IPS-18c (cell line): ENCODE measurements around the gene ZFTA.
"Not testable (repeated sequence)": the region's sequence is repeated elsewhere in the genome, so short reads cannot be mapped to it uniquely, and the experiment has no call there.

ENCODE experiments used
- H3K4me3 ChIP-seq: 2 replicates; pipeline ENCODE4 v1.7.0; 2013; ENCODE audit warnings: low read depth, mild to moderate bottlenecking, low read length, moderate library complexity; ENCODE audit not compliant: insufficient read depth
- H3K9me3 ChIP-seq: one replicate; pipeline ENCODE4 v1.6.1; 2013; ENCODE audit warnings: mild to moderate bottlenecking, low read length, moderate library complexity; ENCODE audit not compliant: control insufficient read depth, insufficient read depth

The ZFTA gene

GRCh38 chr11:63768237-63769041, at the start of gene ZFTA:
TSS of gene ZFTA (minus strand) at chr11:63768775. CDS start at chr11:63768622, 153 bp downstream.
- H3K4me3 ChIP-seq = peak within 1 kb of the TSS; percentile 97
- H3K9me3 ChIP-seq = no peaks in the 10 kb centered on the region

- Histone ChIP-seq H3K4me3 (no peak overlapping the region), H3K9me3 (no peaks in the 10 kb centered on the region)
These were observed 49.4 kb upstream of the ZFTA start for GRCh38 chr11:63817758-63818498.

DNA sequence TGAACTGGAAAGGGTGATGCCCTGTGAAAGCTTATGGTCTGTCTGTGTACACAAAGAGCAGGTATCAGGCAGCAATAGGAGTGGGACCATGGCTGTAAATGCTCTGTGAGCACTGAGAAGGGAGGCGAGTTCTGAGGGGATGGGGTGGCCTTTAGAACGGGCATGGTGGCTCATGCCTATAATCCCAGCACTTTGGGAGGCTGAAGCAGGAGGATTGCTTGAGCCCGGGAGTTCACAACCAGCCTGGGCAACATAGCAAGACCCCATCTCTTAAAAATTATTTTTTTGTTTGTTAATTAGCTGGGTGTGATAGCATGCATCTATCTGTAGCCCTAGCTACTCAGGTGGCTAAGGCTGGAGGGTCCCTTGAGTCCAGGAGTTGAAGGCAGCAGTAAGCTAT, 48.2 kb upstream of the ZFTA start:
- Histone ChIP-seq H3K9me3 (no peaks in the 10 kb centered on the region), H3K4me3 (no peak overlapping the region)

DNA sequence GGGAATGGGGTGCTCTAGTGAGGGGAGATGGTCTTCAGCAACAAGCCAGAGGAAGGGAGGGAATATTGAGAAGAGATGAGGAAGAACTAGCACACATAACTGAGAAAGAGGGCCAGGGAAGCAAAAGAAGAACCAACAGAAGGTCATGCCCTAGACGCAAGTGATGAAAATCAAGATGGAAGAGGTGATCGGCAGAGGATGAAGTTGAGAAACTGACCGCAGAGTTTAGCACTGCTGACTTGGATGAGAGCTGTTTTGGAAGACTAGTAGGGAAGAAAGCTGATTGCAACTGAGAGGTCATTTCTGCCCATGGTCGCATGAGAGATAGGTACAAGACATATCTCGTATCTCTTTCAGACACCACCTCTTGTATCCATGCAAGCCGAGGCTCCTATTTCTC, 47.6 kb upstream of the ZFTA start:
- Histone ChIP-seq H3K9me3 (no peaks in the 10 kb centered on the region), H3K4me3 (no peak overlapping the region)

GRCh38 chr11:63814383-63814736, 45.8 kb upstream of the ZFTA start:
- Histone ChIP-seq H3K4me3 (peak overlapping the region; percentile 94), H3K9me3 (no peaks in the 10 kb centered on the region)

- Histone ChIP-seq H3K9me3 (no peaks in the 10 kb centered on the region), H3K4me3 (peak overlapping the region; percentile 94)
These were observed 45.2 kb upstream of the ZFTA start for GRCh38 chr11:63813563-63814382.

GRCh38 chr11:63813035-63813562, 44.5 kb upstream of the ZFTA start, which contains the start of gene SPINDOC:
TSS of gene SPINDOC (plus strand) at chr11:63813456. CDS start at chr11:63813687, 231 bp downstream.
- H3K9me3 ChIP-seq = no peaks in the 10 kb centered on the region
- peak within 1 kb of the TSS; percentile 94 for H3K4me3 ChIP-seq

GRCh38 chr11:63811522-63811921, 42.9 kb upstream of the ZFTA start:
- Histone ChIP-seq H3K9me3 (no peaks in the 10 kb centered on the region), H3K4me3 (no peak overlapping the region)

DNA sequence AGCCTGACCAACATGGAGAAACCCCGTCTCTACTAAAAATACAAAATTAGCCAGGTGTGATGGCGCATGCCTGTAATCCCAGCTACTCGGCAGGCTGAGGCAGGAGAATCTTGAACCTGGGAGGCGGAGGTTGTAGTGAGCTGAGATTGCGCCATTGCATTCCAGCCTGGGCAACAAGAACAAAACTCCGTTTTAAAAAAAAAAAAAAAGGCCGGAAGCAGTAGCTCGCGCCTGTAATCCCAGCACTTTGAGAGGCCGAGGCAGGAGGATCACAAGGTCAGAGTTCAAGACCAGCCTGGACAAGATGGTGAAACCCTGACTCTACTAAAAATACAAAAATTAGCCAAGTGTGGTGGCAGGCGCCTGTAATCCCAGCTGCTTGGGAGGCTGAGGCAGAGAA, 41.8 kb upstream of the ZFTA start:
- H3K4me3 ChIP-seq, H3K9me3 ChIP-seq: not testable (repeated sequence)

- H3K4me3 ChIP-seq = no peak overlapping the region
- no peaks in the 10 kb centered on the region for H3K9me3 ChIP-seq
These were observed 37.4 kb upstream of the ZFTA start for GRCh38 chr11:63805844-63806415.

- Histone ChIP-seq H3K9me3 (no peaks in the 10 kb centered on the region), H3K4me3 (no peak overlapping the region)
These were observed 35.7 kb upstream of the ZFTA start for GRCh38 chr11:63804259-63804658.

DNA sequence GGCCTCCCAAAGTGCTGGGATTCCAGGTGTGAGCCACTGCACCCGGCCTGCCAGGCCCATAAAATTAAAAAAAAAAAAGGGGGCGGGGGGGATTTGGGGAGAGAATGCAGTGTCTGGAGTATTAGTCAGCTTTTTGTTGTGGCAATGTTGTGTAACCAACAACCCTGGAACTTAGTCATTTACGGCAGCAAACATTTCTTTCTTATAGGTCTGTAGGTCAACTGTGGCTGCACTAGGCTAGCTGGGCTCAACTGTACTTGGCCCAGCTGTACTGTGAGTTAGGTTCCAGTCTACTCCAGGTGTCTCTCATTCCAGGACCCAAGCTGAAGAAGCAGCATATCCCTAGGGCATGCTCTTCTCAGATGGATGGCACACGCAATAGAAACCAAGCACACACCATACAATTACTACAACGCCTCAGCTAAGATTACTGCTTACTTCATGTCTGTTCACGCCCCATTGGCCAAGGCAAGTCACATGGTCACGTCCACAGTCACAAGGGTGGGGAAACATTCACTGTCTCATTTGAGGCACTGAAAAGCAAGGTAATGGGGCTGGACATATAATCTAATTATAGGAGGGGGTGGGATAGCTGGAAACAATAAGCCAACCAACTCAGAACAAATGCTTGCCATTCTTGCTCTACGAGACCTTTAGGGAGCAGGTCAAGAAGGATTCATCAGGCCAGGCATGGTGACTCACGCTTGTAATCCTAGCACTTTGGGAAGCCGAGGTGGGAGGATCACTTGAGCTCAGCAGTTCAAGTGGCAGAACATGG, 34.3 kb upstream of the ZFTA start:
- no peaks in the 10 kb centered on the region for H3K9me3 ChIP-seq
- H3K4me3 ChIP-seq = no peak overlapping the region

DNA sequence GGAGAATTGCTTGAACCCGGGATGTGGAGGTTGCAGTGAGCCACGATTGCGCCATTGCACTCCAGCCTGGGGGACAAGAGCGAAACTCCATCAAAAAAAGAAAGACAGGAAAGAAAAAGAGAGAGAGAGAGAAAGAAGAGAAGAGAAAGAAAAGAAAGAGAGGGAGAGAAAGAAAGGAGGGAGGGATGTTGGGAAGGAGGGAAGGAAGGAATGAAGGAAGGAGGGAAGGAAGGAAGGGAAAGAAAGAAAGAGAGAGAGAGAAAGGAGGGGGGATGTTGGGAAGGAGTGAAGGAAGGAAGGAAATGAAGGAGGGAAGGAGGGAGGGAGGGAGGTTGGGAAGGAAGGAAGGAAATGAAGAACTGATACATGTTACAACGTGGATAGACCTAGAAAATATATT, 32.3 kb upstream of the ZFTA start:
- no peak overlapping the region for H3K4me3 ChIP-seq
- H3K9me3 ChIP-seq = no peaks in the 10 kb centered on the region

GRCh38 chr11:63795066-63795465, 26.5 kb upstream of the ZFTA start:
- no peak overlapping the region for H3K4me3 ChIP-seq
- peaks cover 7% of the 10 kb centered on the region for H3K9me3 ChIP-seq

DNA sequence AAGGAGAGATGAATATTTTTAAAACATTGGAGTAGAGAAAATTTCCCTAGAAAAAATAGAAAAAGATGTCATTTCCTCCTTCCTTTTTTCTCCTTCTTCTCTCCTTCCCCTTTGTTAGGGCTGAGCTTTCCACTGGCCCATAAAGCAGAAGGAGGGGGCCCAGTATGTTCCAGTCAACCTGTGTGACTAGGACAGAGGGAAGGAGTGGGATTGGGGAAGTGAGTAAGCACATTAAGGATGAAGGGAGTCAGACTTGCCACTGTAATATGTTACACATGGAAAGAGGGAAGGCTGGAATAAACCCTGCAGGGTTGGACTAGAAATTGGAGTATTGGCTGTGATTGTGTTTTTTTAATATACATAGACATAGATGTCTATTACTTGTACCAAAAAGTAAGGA, 24.6 kb upstream of the ZFTA start:
- Histone ChIP-seq H3K4me3 (no peak overlapping the region), H3K9me3 (peaks cover 7% of the 10 kb centered on the region)

DNA sequence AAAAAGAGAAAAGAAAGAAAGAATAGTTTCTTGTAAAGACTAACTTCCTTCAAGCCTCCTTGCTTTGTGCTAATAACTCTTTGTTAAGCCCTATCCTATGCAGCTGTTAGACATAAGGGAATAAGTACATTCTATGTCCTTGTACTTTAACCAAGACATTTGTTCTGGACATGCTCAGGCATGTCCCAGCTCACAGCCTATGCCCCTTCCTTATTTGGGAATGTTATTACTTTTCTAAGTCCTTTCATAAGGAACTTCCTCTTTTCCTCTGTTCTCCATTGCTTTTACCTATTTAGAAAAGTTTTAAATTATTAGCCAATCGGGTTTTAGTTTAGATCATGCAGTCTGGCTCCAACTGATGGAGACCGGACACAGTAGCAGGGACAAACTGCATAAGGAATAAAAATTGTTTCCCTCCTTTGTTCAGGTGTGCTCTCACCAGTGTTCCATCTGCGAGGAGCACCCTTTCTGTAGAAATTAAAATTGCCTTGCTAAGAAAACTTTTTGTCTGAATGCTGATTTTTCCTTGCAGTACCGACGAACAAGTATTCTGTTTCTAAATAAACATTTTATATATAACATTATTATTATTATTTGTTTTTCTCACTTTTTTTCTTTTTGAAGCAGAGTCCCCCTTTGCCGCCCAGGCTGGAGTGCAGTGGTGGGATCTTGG, 23.1 kb upstream of the ZFTA start:
- peaks cover 7% of the 10 kb centered on the region for H3K9me3 ChIP-seq
- no peak overlapping the region for H3K4me3 ChIP-seq
